Stimulated activated CD4-positive, alpha-beta T cell treated with anti-CD3 and anti-CD28 coated beads, Interleukin-4, amount 100 ng/mL, for 1 hour (primary cell): ENCODE results near the gene NOTCH2.
"Not testable (repeated sequence)": the region's sequence is repeated elsewhere in the genome, so short reads cannot be mapped to it uniquely, and the experiment has no call there.

ENCODE experiments used
- DNase-seq: peaks from one replicate; pipeline ENCODE4 v3.0.0-alpha.2; 2020

The NOTCH2 gene

GRCh38 chr1:120048208-120048607, 21.3 kb downstream of the NOTCH2 start:
- not testable (repeated sequence) for DNase-seq

GRCh38 chr1:120041771-120042170, 27.7 kb downstream of the NOTCH2 start:
- not testable (repeated sequence) for DNase-seq

DNA sequence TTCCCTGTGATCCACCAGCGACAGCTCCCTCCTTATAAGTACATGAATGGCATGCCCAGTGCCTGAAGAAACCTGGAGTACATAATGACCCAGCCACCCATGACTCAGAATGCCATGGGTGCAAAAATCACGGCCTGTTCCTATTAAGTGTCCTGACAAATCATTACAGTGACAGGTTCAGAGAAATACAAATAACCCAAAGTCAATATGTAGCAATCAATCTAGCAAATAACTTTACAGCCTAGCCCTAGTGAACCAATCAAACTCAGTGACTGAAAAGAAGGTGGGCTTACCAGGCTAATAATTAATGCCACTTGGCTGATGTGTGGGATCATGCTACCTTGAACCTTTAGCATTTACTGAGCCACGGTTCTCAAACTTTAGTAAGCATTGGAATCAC, 37.2 kb downstream of the NOTCH2 start:
- DNase-seq: not testable (repeated sequence)

DNA sequence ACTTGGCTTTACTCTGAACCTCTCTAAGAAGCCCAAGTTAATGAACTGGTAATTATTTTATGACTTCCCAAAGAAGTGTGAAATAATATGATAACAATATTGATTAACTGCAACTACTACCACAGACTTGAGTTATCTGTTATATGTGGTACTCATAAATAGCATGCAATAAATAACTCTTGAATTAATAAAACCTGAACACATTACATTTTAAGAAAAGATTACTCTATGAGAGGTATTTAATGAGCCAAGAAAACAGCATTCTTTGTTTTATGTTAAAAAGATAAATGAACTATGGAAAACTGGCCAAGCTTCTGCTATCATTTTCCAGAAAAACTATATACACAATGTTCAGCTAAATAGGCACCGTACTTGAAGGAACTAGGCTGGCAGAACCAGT, 45.7 kb downstream of the NOTCH2 start:
- DNase-seq: not testable (repeated sequence)

GRCh38 chr1:120014978-120015377, 54.5 kb downstream of the NOTCH2 start:
- DNase-seq: not testable (repeated sequence)

GRCh38 chr1:120008320-120008719, 61.1 kb downstream of the NOTCH2 start:
- not testable (repeated sequence) for DNase-seq

DNA sequence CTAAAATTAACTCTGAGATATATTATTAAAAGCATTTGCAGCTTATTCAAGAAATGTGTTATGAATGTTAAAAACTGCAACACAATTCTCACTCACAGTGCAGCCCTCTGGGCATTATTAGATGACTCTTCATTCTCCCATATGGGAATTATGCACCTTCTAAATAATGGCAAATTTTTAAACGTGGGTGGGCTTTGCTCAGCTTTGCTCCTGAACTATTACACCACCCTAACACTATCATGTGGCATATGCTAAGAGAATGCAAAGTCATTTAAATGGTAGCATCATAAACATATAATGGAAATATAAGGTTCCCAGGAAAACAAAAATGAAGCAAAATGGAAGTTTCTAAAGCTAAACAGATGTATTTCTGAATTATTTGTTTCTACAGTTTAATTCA, 61.6 kb downstream of the NOTCH2 start:
- DNase-seq: not testable (repeated sequence)

GRCh38 chr1:120001035-120001434, 68.4 kb downstream of the NOTCH2 start:
- not testable (repeated sequence) for DNase-seq

DNA sequence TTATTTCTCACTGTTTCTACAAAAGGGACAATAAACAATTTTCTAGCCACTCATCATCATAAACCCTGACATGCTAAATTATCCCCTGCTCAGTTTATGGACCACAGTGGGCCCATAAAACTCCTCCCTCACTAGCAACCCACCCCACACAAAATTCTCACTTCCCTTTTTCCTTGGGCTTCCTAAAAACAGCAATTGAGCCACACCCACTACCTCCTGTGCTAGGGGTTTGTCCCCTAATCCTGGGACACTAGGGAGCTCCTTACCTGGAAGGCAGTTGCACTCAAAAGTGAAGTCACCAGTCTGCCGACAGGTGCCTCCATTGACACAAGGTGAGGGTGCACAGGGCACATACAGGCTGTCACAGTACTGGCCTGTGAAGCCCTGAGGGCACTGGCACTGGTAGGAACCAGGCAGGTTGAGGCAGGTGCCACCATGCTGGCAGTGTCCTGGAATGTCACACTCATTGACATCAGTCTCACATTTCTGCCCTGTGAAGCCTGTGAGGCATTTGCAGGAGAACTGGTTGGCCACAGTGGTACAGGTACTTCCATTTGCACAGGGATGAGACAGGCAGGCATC, 72.6 kb downstream of the NOTCH2 start:
- not testable (repeated sequence) for DNase-seq

- DNase-seq: not testable (repeated sequence)
Measured at GRCh38 chr1:119995975-119996374, 73.5 kb downstream of the NOTCH2 start.

GRCh38 chr1:119988306-119989062, 81.0 kb downstream of the NOTCH2 start:
- no peak for DNase-seq

GRCh38 chr1:119987686-119988085, 81.8 kb downstream of the NOTCH2 start:
- DNase-seq: no peak

DNA sequence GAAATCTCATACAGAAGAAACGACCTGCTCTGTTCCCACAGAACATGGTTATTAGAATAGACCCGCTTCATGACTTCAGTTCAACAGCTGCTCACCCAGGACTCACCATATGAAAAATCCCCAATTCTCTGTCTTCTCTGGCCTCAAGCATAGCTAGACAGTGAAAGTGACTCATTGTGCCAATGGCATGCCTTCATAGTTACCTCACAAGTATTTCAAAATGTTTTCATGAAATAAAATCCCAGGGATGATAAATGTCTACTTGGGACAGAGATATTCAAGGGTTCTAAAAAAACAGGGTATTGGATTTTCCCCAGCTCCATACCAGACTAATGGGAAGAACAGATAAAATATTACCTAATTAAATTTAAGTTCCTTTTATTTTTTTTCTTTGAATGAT, 82.3 kb downstream of the NOTCH2 start:
- DNase-seq: no peak

GRCh38 chr1:119986007-119986497, 83.4 kb downstream of the NOTCH2 start:
- no peak for DNase-seq

DNA sequence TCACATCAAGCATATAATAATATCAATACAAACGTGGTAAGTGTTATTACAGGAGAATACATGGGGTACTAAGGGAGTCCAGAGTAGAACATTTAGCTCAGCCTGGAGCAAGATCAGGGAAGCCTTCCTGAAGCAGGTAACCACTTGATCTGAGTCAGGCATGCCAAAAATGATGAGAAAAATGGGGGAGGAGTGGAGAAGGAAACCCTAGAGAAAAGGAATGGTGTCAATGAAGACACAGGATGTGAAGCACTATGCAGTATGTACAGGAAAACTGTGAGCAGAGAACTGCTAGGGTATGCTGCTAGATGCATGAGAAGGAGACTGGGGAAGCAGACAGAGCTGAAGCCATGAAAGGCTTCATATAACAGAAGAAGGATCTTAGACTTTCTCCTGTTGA, 84.7 kb downstream of the NOTCH2 start:
- DNase-seq: no peak

DNA sequence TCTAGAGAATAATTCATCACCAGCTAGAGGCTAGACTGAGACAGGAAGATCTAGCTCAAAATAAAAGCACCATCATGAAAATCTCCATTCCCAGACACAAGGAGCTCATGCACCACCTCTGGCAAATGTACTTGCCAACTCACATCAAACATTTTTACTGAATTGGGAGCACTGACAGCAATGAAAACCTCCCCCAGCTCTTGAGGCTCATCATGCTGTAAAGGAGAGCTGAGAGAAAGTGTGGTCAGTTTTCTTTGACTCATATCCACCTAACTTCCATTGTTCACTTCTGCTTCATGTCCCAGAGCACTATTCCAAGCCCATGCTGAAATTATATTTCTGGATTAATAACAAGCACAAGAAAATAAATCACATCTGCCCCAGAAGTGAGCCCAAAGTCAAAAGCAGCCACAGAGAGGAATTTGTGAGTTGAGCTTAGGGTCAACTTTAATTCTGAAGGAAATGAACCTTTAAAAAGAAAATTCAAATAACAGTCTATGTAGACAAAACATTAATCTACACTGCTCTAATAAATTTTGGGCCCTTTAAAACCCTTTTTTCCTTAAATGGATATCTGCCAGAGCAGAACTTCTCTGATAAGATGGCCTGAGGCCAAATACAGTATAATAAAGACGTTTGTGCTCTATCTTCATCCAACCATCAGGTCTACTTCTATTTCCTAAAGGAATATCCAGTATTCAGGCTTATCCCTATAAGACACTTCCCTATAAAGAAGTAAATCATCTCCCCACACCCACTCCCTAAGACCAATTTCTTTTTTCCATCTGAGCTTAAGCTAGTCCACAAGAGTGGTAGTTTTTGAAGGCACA, 87.3 kb downstream of the NOTCH2 start:
- DNase-seq: no peak

GRCh38 chr1:119981496-119981895, 88.0 kb downstream of the NOTCH2 start:
- DNase-seq: no peak

DNA sequence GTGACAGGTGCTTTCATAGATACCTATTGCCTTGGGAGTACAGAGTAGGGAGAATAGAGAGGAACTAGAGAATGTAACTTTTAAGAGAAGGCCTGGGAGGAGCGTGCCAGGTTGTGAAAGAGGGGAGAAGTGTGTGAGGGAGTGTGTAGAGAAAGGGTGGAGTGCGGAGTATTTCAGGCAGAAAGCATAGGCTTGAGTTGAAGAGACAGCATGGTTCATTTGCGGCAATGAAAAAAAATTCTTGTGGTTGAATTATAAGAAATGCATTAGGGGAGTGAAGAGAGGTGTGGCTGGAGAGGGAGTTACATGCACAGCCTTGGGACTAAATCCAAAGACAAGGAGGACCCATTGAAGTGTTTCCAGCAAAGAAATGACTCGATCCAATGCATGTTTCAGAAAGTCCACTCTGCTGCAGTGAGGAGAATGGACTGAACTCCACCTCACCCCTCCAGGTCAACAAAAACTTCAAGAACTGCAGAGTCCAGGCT, 91.4 kb downstream of the NOTCH2 start:
- DNase-seq: no peak

DNA sequence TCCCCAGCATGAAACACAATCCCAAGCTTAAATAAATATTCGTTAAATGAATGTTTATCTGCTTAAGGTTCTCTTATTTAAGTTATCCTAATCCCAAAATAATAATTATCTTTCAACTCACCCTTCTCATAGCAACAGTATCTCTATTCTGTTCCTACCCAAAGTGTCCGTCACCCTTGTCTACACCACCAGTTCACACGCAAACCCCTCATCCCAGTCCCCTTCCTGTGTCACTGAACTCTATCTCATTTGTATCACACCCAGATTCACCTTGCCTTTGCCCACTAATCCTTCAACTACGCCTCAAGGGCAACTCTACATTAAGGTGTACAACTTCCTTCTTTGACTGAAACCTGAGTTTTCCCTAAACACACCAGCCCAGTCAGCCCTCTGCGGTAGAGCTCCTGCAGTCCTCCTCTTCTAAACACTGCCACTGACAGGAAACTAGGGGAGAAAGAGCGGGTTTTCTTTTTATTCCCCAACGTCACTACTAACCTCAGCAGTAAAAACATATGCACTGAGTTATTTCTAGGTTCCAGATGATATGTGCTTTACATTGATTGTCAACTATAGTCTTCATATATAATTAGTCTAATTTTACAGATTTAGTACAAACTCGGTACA, 92.2 kb downstream of the NOTCH2 start:
- not testable (repeated sequence) for DNase-seq

- not testable (repeated sequence) for DNase-seq
Measured at GRCh38 chr1:119975582-119976254, 93.7 kb downstream of the NOTCH2 start.

DNA sequence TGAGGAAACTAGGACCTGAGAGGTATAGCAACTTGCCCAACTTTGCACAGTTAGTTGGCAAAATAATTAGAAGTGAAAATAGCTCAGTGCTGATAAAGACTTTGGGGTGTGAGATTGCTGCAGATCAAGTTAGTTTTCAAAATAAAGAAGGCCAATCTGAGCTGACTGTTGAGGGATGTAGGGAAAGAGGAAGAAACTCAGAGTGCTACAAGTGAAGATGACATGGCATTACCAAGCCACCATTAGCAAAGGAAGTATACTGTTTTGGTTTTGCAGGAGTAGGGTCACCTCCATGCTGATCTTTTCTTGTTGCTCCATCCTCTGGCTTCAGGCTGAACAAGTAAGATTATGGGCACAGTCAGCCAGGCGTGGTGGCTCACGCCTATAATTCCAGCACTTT, 94.5 kb downstream of the NOTCH2 start:
- DNase-seq: no peak

DNA sequence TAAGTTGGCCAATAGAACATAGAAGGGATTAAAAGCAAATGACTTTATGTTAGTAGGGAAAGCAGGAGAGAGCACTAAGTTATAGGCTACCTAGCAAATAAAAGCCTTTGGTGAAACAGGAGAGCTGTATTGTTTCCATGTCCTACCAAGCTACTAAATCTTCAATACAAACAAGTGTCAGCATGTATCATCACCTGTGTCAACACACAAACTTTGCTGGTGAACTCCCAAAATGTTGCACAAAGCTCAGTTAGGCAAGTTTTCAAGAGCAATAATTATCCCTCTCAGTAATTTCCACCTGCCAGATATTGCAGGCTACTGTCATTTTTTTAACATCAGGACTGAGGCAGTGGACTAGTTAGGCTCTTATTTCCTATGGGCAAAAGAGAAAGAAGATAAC, 95.4 kb downstream of the NOTCH2 start:
- no peak for DNase-seq
